Adrenal gland (tissue), 12 donors: Measurements from ENCODE around the gene FAM186B. TPM values are rescaled to one million over a fixed set of nuclear protein-coding genes. Genes with fewer than 3 reads are reported as not detected.

Experiments used
- DNase-seq, 7 donors: peaks; one replicate each; pipeline ENCODE4 v3.0.0-alpha.2; 2019 to 2020
- H3K27ac ChIP-seq, 5 donors: fragments of 200-600 bp; sonication (generic) in 4 of 5; 1 replicate in 3 of 5; 2 replicates in 2 of 5; pipeline versions ENCODE4 v1.5.1 to v1.8.0; 2016 to 2020; ENCODE audit warnings: mild to moderate bottlenecking in 1 of 5
- H3K27me3 ChIP-seq: fragments of 200-600 bp; 2 replicates; pipeline ENCODE4 v1.8.0; 2021
- H3K36me3 ChIP-seq, 2 donors: fragments of 200-600 bp; replicated peaks in 1 of 2; 1 replicate in 1 of 2; 2 replicates in 1 of 2; pipeline versions ENCODE4 v1.5.1 to v1.8.0; 2018 to 2022
- H3K4me1 ChIP-seq, 2 donors: fragments of 200-600 bp; replicated peaks in 1 of 2; 1 replicate in 1 of 2; 2 replicates in 1 of 2; pipeline versions ENCODE4 v1.5.1 to v1.8.0; 2018 to 2021
- H3K4me3 ChIP-seq, 4 donors: fragments of 200-600 bp; sonication (generic) in 3 of 4; one replicate each; pipeline ENCODE4 v1.5.1; 2016 to 2018
- H3K9me3 ChIP-seq, 3 donors: fragments of 200-600 bp; sonication (generic) in 1 of 3; replicated peaks in 1 of 3; 1 replicate in 2 of 3; 2 replicates in 1 of 3; pipeline versions ENCODE4 v1.5.1 to v1.8.0; 2016 to 2021
- CTCF ChIP-seq, 6 experiments: fragments of 450-650 bp in 4 of 6; fragments of 200-600 bp in 2 of 6; sonication (generic) in 1 of 6; IDR thresholded peaks; 1 replicate in 5 of 6; 2 replicates in 1 of 6; pipeline versions ENCODE4 v1.5.1 to v1.8.0; 2016 to 2021; ENCODE audit warnings: antibody characterized with exemption in 6 of 6, mild to moderate bottlenecking in 2 of 6, moderate library complexity in 1 of 6
- POLR2A ChIP-seq, 2 donors: fragments of 450-650 bp; IDR thresholded peaks; one replicate each; pipeline ENCODE4 v1.6.1; 2017; ENCODE audit warnings: antibody characterized with exemption in 2 of 2, mild to moderate bottlenecking in 2 of 2, moderate library complexity in 1 of 2
- WGBS, 4 donors: extraction: QIAGEN DNeasy Blood & Tissue Kit in 2 of 4; methylation state at CpG; one replicate each; pipeline versions ENCODE4 v1.1.5 to v1.1.7; 2013 to 2017; 5-methylcytosine and 5-hydroxymethylcytosine counted together
- intact Hi-C, 2 donors: fragments of 100-400 bp; cut with DNase I; formaldehyde crosslinking; loops; one replicate each; pipeline versions ENCODE4 v1.14.1 to v1.15.0; 2022 to 2023
- polyA plus RNA-seq, 3 donors: library from polyadenylated mRNA; stranded (reverse); fragments of 200-250 nt in 2 of 3; fragments of 350-450 nt in 1 of 3; fragmentation: Illumina TruSeq in 1 of 3; extraction: RNeasy Lipid Tissue Mini Kit (QIAGEN cat#74804) in 1 of 3; gene quantifications; one replicate each; pipeline ENCODE4 v1.2.3, GENCODE V29; 2013 to 2014
- total RNA-seq, 9 donors: library from RNA; depleted of rRNA in 4 of 9; stranded (reverse); fragments of >200 nt in 4 of 9; fragments of 120-200 nt in 1 of 9; fragmentation: NEBNext Ultra II Directional in 1 of 9; extraction: Animal tissue kit (Norgen Biotek cat#: 25700) in 1 of 9; gene quantifications; one replicate each; pipeline versions ENCODE4 v1.1.0 to v1.2.4, GENCODE V29; 2013 to 2023
- donor health status: healthy with polysubstance abuse.
- donor health status: Bipolar disorder and iron deficiency.
- donor health status: DM: yes; HTN: yes; CAD: no.
- donor health status: DM: no; HTN: no; CAD: no.
- donor health status: DM: no; HTN: no; CAD: no.
- donor health status: DM: yes; HTN: yes; CAD: no.

The FAM186B gene
- total and polyA plus RNA-seq, 12 donors = 0.29 to 2.3 (median 1.0) TPM; not detected in 1

GRCh38 chr12:49626169-49626835 is 20.9 kb upstream of the FAM186B start:
- Histone ChIP-seq H3K4me1 (peaks cover 13 to 27% of the 10 kb centered on the region in 2 donors), H3K9me3 (no peaks in the 10 kb centered on the region), H3K27me3 (no peaks in the 10 kb centered on the region), H3K4me3 (no peak overlapping the region), H3K36me3 (no peaks in the 10 kb centered on the region), H3K27ac (peak overlapping the region in 2 of 5 donors; percentile 26 to 85)
- WGBS, 4 donors = 79 to 85% (median 83%) methylated on average over 6 of the region's 6 CpGs
- DNase-seq = peak in 2 of 7 donors; percentile 3 to 25
- intact Hi-C loops = no loop called here
- TF ChIP-seq CTCF (IDR thresholded peaks at IDR 0.05) = no peak
- no peak for TF ChIP-seq POLR2A (IDR thresholded peaks at IDR 0.05)

GRCh38 chr12:49624921-49625577 is 19.6 kb upstream of the FAM186B start:
- DNase-seq = peak in 3 of 7 donors; percentile 26 to 59 (median 30)
- no peak overlapping the region for H3K4me3 ChIP-seq
- 40 to 58% (median 47%) methylated on average over 4 of the region's 4 CpGs for WGBS, 4 donors
- no peaks in the 10 kb centered on the region for H3K27me3 ChIP-seq
- TF ChIP-seq CTCF (IDR thresholded peaks at IDR 0.05) = no peak
- no peak for TF ChIP-seq POLR2A (IDR thresholded peaks at IDR 0.05)
- H3K36me3 ChIP-seq = no peaks in the 10 kb centered on the region
- H3K9me3 ChIP-seq = no peaks in the 10 kb centered on the region
- intact Hi-C loops = no loop called here
- H3K4me1 ChIP-seq = peaks cover 13 to 27% of the 10 kb centered on the region in 2 donors
- H3K27ac ChIP-seq = peak overlapping the region in 1 of 5 donors; percentile 85

GRCh38 chr12:49623142-49623904 is 17.9 kb upstream of the FAM186B start, which contains the start of gene PRPF40B:
PRPF40B (plus strand) TSS chr12:49623561; CDS start chr12:49623591, 30 bp downstream.
- peak within 1 kb of the TSS in 3 of 4 donors; percentile 22 to 62 (median 24) for H3K4me3 ChIP-seq
- 0 to 8% (median 2%) methylated on average over 10 to 76 of the region's 76 CpGs for WGBS, 4 donors
- no peaks in the 10 kb centered on the region for H3K36me3 ChIP-seq
- peaks cover 13 to 27% of the 10 kb centered on the region in 2 donors for H3K4me1 ChIP-seq
- no peaks in the 10 kb centered on the region for H3K27me3 ChIP-seq
- intact Hi-C loops = no loop called here
- H3K9me3 ChIP-seq = no peaks in the 10 kb centered on the region
- DNase-seq = peak; percentile 88 to 93 (median 90)
- H3K27ac ChIP-seq = peak within 1 kb of the TSS; percentile 4 to 91 (median 80)
- TF ChIP-seq CTCF (IDR thresholded peaks at IDR 0.05) (peak in 5 of 6 experiments; percentile 25 to 72 (median 47)), POLR2A (IDR thresholded peaks at IDR 0.05) (peak; percentile 83 to 92)
